DND-41 (cell line): ENCODE data around the gene MSI2.

Source experiments
- CTCF ChIP-seq: IDR thresholded peaks from 2 replicates; pipeline ENCODE4 v1.5.1; 2012; ENCODE audit warnings: borderline replicate concordance, low read length, moderate library complexity, mild to moderate bottlenecking; ENCODE audit not compliant: poor library complexity, severe bottlenecking; ENCODE audit errors: extremely low read depth
- EZH2 ChIP-seq: IDR thresholded peaks from 3 replicates; pipeline ENCODE4 v1.6.1; 2012; ENCODE audit warnings: borderline replicate concordance, low read depth, mild to moderate bottlenecking, moderate library complexity, low read length, inconsistent platforms; ENCODE audit not compliant: severe bottlenecking

- TF ChIP-seq CTCF (no peak), EZH2 (no peak)
These were observed 169.1 kb downstream of the MSI2 start for GRCh38 chr17:57425431-57425830.
